ENCODE measurements around the gene KLK11. TPM values are rescaled to one million over a fixed set of nuclear protein-coding genes. Genes with fewer than 3 reads are reported as not detected.

Gene KLK11
- total RNA-seq, 1 experiment from 2014 or later = not detected

DNA sequence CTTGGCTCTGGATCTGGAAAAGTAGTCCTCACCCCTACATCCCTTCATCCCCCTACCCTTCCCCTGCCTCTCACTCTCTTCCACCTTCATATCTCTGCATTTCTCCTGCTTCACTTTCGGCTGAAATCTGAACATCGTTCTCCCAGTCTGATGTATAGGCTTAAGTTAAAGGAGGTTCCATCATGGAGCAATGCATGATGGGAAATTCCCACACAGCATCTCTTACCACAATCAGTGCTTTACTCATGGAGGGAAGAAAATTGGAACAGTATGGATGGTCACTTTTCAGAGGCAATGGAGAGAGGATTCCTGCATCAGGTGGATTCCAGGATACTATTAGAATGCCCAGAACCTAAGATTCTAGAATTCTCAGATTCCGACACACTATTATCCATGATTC, 18.9 kb downstream of the KLK11 start:
- Histone ChIP-seq H3K27me3 (ENCODE audit: control insufficient read depth, insufficient read depth, low read length) (no peaks in the 10 kb centered on the region; the same call in 1 of the 2 replicates), H3K27ac (ENCODE audit: low read length) (no peak overlapping the region), H3K4me3 (ENCODE audit: low read depth in 2 of 2, low read length in 2 of 2) (no peak overlapping the region), H3K4me1 (ENCODE audit: control insufficient read depth, insufficient read depth, low read length) (no peaks in the 10 kb centered on the region), H3K9me3 (ENCODE audit: control insufficient read depth, insufficient read depth, low read depth, low read length) (no peaks in the 10 kb centered on the region), H3K36me3 (ENCODE audit: control insufficient read depth, insufficient read depth, low read length) (no peaks in the 10 kb centered on the region)
- TF ChIP-seq, protein P1, sequence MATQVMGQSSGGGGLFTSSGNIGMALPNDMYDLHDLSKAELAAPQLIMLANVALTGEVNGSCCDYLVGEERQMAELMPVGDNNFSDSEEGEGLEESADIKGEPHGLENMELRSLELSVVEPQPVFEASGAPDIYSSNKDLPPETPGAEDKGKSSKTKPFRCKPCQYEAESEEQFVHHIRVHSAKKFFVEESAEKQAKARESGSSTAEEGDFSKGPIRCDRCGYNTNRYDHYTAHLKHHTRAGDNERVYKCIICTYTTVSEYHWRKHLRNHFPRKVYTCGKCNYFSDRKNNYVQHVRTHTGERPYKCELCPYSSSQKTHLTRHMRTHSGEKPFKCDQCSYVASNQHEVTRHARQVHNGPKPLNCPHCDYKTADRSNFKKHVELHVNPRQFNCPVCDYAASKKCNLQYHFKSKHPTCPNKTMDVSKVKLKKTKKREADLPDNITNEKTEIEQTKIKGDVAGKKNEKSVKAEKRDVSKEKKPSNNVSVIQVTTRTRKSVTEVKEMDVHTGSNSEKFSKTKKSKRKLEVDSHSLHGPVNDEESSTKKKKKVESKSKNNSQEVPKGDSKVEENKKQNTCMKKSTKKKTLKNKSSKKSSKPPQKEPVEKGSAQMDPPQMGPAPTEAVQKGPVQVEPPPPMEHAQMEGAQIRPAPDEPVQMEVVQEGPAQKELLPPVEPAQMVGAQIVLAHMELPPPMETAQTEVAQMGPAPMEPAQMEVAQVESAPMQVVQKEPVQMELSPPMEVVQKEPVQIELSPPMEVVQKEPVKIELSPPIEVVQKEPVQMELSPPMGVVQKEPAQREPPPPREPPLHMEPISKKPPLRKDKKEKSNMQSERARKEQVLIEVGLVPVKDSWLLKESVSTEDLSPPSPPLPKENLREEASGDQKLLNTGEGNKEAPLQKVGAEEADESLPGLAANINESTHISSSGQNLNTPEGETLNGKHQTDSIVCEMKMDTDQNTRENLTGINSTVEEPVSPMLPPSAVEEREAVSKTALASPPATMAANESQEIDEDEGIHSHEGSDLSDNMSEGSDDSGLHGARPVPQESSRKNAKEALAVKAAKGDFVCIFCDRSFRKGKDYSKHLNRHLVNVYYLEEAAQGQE (IDR thresholded peaks at IDR 0.05; ENCODE audit: insufficient read depth in 1 of 2, low read depth in 2 of 2, low read length in 1 of 2) = no peak
- no peak for TF ChIP-seq TCF7L2 (IDR thresholded peaks at IDR 0.05; ENCODE audit: low read depth, low read length)
- TF ChIP-seq, protein P2, sequence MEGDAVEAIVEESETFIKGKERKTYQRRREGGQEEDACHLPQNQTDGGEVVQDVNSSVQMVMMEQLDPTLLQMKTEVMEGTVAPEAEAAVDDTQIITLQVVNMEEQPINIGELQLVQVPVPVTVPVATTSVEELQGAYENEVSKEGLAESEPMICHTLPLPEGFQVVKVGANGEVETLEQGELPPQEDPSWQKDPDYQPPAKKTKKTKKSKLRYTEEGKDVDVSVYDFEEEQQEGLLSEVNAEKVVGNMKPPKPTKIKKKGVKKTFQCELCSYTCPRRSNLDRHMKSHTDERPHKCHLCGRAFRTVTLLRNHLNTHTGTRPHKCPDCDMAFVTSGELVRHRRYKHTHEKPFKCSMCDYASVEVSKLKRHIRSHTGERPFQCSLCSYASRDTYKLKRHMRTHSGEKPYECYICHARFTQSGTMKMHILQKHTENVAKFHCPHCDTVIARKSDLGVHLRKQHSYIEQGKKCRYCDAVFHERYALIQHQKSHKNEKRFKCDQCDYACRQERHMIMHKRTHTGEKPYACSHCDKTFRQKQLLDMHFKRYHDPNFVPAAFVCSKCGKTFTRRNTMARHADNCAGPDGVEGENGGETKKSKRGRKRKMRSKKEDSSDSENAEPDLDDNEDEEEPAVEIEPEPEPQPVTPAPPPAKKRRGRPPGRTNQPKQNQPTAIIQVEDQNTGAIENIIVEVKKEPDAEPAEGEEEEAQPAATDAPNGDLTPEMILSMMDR (IDR thresholded peaks at IDR 0.05) = no peak
- ATAC-seq (no peak), DNase-seq (ENCODE audit: low read depth, low spot score) (no peak)
- no TSS peak for BruUV-seq (replicated peaks)
- ChIA-PET CTCF (no interaction called here), POLR2A (no interaction called here)
- intact Hi-C loops (cut with micrococcal nuclease; ENCODE audit: unreplicated experiment) (no loop called here), in situ Hi-C loops (cut with HindIII; ENCODE audit: low pct_unique_long_range_greater_than_20kb, low sequenced_read_pairs) (no loop called here)

DNA sequence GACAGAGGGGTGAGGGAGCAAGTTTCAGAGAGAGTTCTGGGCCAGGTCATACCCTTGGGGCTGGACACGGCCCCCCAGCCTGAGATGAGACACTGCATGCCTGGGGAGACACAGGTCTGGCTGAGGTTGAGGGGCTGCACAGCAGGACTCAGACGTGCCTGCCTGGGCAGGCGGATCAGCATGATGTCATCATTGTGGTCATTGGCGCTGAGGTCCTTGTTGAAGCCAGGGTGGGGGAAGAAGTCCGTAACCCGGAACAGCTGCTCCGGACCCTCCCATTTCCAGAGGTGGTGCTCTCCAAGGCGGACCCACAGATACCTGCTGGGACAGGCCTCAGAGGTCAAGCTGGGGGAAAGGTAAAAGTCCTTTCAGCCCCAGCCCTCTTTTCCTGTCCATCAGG, 20.0 kb downstream of the KLK11 start:
- no TSS peak for BruUV-seq (replicated peaks)
- TF ChIP-seq POLR2AphosphoS5 (IDR thresholded peaks at IDR 0.05; ENCODE audit: low read depth, low read length) (no peak), TCF7L2 (IDR thresholded peaks at IDR 0.05; ENCODE audit: low read depth, low read length) (no peak), SIN3A (IDR thresholded peaks at IDR 0.05; ENCODE audit: borderline replicate concordance, insufficient read depth, low read depth, low read length) (no peak)
- TF ChIP-seq, protein P2 (IDR thresholded peaks at IDR 0.05) = no peak
- TF ChIP-seq, protein P1 (IDR thresholded peaks at IDR 0.05; ENCODE audit: insufficient read depth in 1 of 2, low read depth in 2 of 2, low read length in 1 of 2) = no peak
- intact Hi-C loops (cut with micrococcal nuclease; ENCODE audit: unreplicated experiment) (no loop called here), in situ Hi-C loops (cut with HindIII; ENCODE audit: low pct_unique_long_range_greater_than_20kb, low sequenced_read_pairs) (no loop called here)
- Histone ChIP-seq H3K27me3 (ENCODE audit: control insufficient read depth, insufficient read depth, low read length) (no peaks in the 10 kb centered on the region; the same call in 1 of the 2 replicates), H3K4me3 (ENCODE audit: low read depth in 2 of 2, low read length in 2 of 2) (no peak overlapping the region), H3K36me3 (ENCODE audit: control insufficient read depth, insufficient read depth, low read length) (no peaks in the 10 kb centered on the region), H3K9me3 (ENCODE audit: control insufficient read depth, insufficient read depth, low read depth, low read length) (no peaks in the 10 kb centered on the region), H3K4me1 (ENCODE audit: control insufficient read depth, insufficient read depth, low read length) (no peaks in the 10 kb centered on the region), H3K27ac (ENCODE audit: low read length) (no peak overlapping the region)
- no peak for DNase-seq (ENCODE audit: low read depth, low spot score)
- ChIA-PET POLR2A (no interaction called here), CTCF (no interaction called here)
- ATAC-seq = no peak

All from Panc1 (cell line).